Mucosa of stomach (tissue), 1 donor: ENCODE results near the gene CEP120.

Source experiments
- H3K27me3 ChIP-seq: one replicate; pipeline ENCODE4 v1.7.0; 2013; ENCODE audit warnings: mild to moderate bottlenecking, low read length; ENCODE audit not compliant: control insufficient read depth, insufficient read depth
- H3K36me3 ChIP-seq: one replicate; pipeline ENCODE4 v1.7.0; 2013; ENCODE audit warnings: low read length; ENCODE audit not compliant: control insufficient read depth, insufficient read depth
- H3K4me1 ChIP-seq: one replicate; pipeline ENCODE4 v1.7.0; 2013; ENCODE audit warnings: mild to moderate bottlenecking, low read length; ENCODE audit not compliant: control insufficient read depth, insufficient read depth
- H3K4me3 ChIP-seq: one replicate; pipeline ENCODE4 v1.7.0; 2013; ENCODE audit warnings: low read length
- H3K9ac ChIP-seq: one replicate; pipeline ENCODE4 v1.7.0; 2013; ENCODE audit warnings: mild to moderate bottlenecking, low read length, moderate library complexity
- H3K9me3 ChIP-seq: one replicate; pipeline ENCODE4 v1.7.0; 2013; ENCODE audit warnings: mild to moderate bottlenecking, low read length, moderate library complexity; ENCODE audit not compliant: control insufficient read depth
- donor health status: Pancreatic carcinoma.

Gene CEP120

DNA sequence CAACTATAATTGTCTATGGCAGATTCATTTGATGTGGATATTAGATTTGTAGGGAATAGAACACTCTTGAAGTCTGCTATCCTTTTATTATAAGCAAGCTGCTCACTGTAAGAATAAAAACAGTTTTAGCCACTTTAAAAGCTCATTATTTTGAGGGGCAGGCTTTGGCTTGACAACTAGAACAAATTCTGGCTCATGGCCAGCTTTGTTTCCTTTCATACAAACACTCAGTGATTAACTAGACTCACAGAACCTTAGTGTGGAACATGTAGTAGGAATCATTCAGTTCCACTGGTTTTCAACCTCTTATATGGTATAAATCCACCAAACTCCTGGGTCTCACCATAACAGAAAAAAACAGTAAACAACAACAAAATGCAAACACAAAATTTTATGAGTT, 27.4 kb upstream of the CEP120 start:
- Histone ChIP-seq H3K4me3 (no peak overlapping the region), H3K27me3 (no peaks in the 10 kb centered on the region), H3K4me1 (no peaks in the 10 kb centered on the region), H3K9ac (no peak overlapping the region), H3K9me3 (no peaks in the 10 kb centered on the region), H3K36me3 (no peaks in the 10 kb centered on the region)

DNA sequence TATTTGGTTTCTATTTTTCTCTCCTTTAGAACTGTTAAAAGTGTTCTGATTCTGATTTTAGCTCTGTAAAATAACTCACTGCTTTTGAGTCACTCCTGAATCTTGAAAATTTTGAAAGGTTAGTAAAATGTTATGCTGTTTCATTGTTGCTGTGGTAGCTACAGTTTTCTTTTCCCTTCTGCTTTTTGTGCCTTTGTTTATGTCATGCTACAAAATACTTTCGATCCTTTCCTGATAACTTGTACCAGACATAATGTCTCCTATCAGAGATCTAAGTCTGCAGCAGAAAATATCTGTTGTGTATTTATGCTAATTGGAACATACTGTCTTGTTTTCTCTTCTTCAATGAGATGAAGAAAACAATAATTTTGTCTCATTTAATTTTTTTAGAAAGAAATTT, 26.9 kb upstream of the CEP120 start:
- Histone ChIP-seq H3K27me3 (no peaks in the 10 kb centered on the region), H3K36me3 (no peaks in the 10 kb centered on the region), H3K9ac (no peak overlapping the region), H3K9me3 (no peaks in the 10 kb centered on the region), H3K4me1 (no peaks in the 10 kb centered on the region), H3K4me3 (no peak overlapping the region)

DNA sequence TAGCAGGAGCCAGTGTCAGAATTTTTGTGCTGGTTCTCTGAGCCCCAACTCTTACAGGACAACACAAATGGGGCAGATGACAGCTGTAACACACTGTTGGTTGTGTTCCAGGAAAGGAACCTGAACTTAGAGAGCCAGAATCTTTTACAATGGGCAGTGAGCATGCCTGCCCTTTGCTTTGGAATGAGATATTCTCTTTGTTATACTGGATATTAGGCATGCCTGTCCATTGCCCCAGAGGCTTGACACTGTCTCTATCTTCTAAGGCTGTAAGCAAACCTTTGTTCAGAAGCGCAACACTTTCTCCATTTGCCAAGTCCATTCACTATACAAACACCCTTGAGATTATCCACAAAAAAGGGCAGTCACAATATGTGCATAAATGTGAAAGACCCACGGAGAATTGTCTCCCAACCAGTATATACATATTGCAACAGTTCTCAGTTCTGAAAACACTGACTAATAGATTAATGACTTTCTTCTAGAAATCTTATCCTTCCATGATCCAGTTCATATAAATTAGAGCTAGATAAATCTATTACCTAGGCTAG, 26.3 kb upstream of the CEP120 start:
- Histone ChIP-seq H3K9me3 (no peaks in the 10 kb centered on the region), H3K4me3 (no peak overlapping the region), H3K4me1 (no peaks in the 10 kb centered on the region), H3K36me3 (no peaks in the 10 kb centered on the region), H3K9ac (no peak overlapping the region), H3K27me3 (no peaks in the 10 kb centered on the region)

DNA sequence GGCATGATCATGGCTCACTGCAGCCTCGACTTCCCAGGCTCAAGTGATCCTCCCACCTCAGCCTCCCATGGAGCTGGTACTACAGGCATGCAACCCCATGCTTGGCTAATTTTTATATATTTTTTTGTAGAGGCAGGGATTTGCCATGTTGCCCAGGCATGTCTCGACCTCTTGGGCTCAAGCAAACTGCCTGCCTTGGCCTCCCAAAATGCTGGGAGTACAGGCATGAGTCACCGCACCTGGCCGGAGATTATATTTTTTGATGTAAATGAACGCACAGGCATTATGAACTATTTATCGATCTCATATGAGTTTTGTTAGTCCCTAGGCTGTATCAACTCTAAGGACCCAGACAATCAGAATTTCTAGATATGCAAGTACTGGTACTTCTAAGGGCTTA, 25.5 kb upstream of the CEP120 start:
- Histone ChIP-seq H3K9ac (no peak overlapping the region), H3K36me3 (no peaks in the 10 kb centered on the region), H3K4me3 (no peak overlapping the region), H3K27me3 (no peaks in the 10 kb centered on the region), H3K9me3 (no peaks in the 10 kb centered on the region), H3K4me1 (no peaks in the 10 kb centered on the region)

DNA sequence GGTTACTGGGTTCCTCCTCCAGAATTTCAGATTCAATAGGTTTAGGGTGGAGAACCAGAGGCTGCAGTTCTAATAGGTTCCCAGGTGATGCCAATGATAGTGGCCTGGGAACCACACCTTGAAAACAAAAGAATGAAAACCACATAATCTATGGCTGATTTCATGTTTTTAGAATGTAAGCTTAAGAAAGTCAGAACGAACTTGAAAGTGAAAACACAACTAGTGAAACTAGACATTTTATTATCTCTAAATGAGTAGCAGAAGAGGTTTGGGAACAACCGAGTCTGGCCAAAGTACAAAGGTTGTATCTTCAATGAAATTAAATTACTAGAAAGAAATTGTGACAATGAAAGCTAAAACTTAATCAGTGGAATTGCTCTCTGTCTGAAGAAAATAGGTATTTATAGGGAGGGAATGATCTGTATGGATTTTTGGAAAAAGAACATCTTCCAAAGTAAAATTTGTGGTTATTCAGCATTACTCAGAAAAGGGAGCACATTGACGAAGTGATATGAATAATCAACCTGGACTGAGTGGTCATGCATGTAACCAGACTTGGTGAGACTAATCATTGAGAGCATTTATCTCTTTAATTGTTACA, 24.9 kb upstream of the CEP120 start:
- Histone ChIP-seq H3K9me3 (no peaks in the 10 kb centered on the region), H3K27me3 (no peaks in the 10 kb centered on the region), H3K9ac (no peak overlapping the region), H3K4me1 (no peaks in the 10 kb centered on the region), H3K4me3 (no peak overlapping the region), H3K36me3 (no peaks in the 10 kb centered on the region)

DNA sequence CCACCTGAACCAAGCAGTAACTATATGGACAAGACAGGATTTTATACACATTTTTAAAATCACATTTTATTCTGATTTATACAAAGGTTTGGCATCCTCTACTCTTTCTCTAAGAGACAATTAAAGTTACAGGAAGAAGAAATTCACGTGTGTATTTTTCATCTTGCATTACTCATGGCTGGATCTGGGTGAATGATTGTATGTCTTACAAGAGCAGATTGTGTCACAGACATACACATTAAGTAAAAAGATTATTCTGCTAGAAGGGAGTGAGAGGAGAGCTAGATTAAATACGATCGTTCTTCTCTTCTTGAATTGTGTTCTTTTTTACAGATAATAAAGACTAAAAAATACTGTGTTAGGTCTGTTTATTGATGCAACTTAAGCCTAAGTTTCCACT, 20.8 kb upstream of the CEP120 start:
- H3K36me3 ChIP-seq: no peaks in the 10 kb centered on the region
- peaks cover 7% of the 10 kb centered on the region for H3K4me1 ChIP-seq
- H3K9me3 ChIP-seq: no peaks in the 10 kb centered on the region
- no peaks in the 10 kb centered on the region for H3K27me3 ChIP-seq
- no peak overlapping the region for H3K4me3 ChIP-seq
- H3K9ac ChIP-seq: no peak overlapping the region

DNA sequence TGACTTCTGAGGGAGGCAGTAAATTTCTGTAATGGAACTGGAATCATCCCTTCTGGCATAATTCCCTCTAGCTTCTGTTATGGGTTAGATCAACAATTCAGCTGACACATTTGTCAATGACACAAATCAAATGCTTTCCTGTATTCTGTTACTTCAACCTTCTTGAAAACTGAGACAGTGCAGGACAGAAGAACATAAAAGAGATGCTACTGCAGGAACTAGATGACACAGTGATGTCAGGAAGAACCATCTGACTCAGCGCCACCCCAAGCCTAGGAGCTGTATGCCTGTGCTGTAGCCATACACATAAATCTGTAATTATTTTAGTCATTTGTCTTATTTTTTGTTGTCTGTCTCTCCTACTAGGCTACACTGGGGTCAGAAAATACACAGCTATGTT, 18.2 kb upstream of the CEP120 start:
- Histone ChIP-seq H3K4me3 (no peak overlapping the region), H3K9ac (no peak overlapping the region), H3K4me1 (peaks cover 13% of the 10 kb centered on the region), H3K27me3 (no peaks in the 10 kb centered on the region), H3K36me3 (no peaks in the 10 kb centered on the region), H3K9me3 (no peaks in the 10 kb centered on the region)

DNA sequence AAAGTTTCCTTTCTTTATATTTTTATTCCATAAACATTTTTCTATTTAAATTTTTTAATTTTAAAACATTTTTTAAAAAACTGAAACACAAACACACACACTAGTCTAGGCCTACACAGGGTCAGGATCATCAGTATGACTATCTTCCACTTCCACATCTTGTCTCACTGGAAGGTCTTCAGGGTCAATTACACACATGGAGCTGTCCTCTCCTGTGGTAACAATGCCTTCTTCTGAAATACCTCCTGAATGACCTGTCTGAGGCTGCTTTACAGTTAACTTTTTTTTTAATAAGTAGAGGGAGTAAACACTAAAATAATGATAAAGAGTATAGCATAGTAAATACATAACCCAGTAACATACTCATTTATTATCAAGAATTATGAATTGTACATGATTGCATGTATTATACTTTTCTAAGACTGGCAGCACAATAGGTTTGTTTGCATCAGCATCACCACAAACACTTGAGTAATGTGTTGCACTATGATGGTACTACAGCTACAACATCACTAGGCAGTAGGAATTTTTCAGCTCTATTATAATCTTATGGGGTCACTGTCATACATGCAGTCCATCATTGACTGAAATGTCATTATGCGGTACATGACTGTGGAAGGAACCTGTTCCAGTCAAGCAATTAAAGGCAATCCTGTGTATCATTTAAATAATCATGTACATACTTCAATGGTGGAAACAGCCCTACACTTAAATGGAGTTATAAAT, 17.4 kb upstream of the CEP120 start:
- Histone ChIP-seq H3K9me3 (no peaks in the 10 kb centered on the region), H3K4me1 (peaks cover 13% of the 10 kb centered on the region), H3K4me3 (no peak overlapping the region), H3K27me3 (no peaks in the 10 kb centered on the region), H3K9ac (no peak overlapping the region), H3K36me3 (no peaks in the 10 kb centered on the region)

DNA sequence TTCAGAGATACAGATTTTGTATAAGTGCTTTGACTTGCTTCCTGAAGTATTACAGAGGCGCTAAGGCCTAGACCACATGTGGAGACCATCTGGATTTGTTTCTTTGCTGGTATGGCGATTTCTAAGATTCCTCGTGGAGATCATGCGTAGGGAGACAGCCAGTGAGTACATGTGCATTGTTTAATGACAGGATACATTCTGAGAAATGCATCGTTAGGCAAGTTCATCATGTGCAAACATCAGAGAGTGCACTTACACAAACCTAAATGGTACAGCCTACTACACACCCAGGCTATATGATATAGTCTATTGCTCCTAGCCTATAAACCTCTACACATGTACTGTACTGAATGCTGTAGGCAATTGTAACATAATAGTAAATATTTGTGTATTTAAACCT, 16.5 kb upstream of the CEP120 start:
- Histone ChIP-seq H3K27me3 (no peaks in the 10 kb centered on the region), H3K36me3 (no peaks in the 10 kb centered on the region), H3K4me1 (peaks cover 13% of the 10 kb centered on the region), H3K9me3 (no peaks in the 10 kb centered on the region), H3K9ac (no peak overlapping the region), H3K4me3 (no peak overlapping the region)

DNA sequence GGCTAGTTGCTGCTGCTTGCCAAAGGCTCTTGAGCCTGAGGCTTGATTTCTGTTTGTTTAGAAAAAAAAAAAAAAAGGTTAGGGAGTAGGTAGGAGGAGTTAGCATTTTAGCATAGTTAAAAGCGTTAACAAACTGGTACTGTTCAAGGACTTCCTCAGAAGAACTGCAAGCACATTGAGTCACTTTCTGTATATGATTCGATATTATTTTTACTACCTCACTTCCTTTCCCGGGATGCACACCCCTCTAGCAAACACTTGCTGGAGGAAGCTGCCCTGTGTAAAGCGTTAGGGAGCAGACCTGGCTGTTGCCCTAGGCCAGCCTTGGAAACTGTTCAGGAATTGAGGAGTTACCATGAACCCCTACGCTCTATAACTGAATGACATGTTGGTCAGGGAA, 15.7 kb upstream of the CEP120 start:
- Histone ChIP-seq H3K9ac (no peak overlapping the region), H3K36me3 (no peaks in the 10 kb centered on the region), H3K9me3 (no peaks in the 10 kb centered on the region)

DNA sequence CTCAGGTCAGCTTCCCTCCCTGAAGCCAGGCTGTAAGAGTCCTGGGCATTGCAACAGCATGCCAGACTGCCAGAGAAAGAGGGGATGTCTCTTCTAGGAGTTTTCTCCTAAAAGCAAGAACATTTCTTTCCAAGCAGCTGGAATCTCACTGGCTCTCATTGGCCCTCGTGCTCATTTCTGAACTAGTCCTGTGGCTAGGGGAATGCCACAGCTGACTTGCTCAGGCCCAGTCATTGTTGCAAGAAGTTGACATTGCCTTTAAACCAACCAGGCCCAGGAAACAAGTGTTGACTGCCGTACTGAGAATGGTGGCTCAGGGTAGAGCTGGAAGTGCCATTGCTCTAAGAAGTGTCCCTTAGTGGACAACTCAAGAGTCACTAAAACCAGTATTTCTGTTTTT, 15.0 kb upstream of the CEP120 start:
- Histone ChIP-seq H3K36me3 (no peaks in the 10 kb centered on the region), H3K27me3 (no peaks in the 10 kb centered on the region), H3K4me3 (no peak overlapping the region), H3K9me3 (no peaks in the 10 kb centered on the region), H3K9ac (no peak overlapping the region), H3K4me1 (peaks cover 13% of the 10 kb centered on the region)

More for the DNA sequence above, 15.7 kb upstream of the CEP120 start:
- Histone ChIP-seq H3K4me3 (no peak overlapping the region), H3K27me3 (no peaks in the 10 kb centered on the region), H3K4me1 (peaks cover 13% of the 10 kb centered on the region)

DNA sequence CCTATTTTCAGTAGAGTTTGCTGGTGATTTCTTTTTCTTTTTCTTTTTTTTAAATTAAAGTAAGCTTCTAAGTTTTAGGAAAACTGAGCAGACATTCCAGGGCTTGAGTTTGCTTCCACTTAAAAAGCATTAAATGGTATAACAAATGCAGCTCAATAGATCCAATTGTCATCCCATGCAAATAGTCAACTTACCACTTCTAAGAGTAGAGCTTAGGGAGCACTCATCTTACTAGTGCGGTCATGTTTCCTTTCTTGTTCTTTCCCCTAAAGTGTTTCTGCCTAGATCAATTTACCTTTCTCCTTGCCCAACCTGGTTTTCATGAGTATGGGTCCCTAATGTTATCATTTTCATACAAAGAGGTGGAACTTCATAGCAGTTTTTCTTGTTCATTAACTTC, 13.0 kb upstream of the CEP120 start:
- Histone ChIP-seq H3K4me3 (no peak overlapping the region), H3K36me3 (no peaks in the 10 kb centered on the region), H3K27me3 (no peaks in the 10 kb centered on the region)

More for the DNA sequence above, 13.0 kb upstream of the CEP120 start:
- H3K4me1 ChIP-seq: peaks cover 13% of the 10 kb centered on the region
- no peaks in the 10 kb centered on the region for H3K9me3 ChIP-seq
- H3K9ac ChIP-seq: no peak overlapping the region
